Measurements from ENCODE around the gene GALK2. TPM values are rescaled to one million over a fixed set of nuclear protein-coding genes. Genes with fewer than 3 reads are reported as not detected.
"Not testable (repeated sequence)": the region's sequence is repeated elsewhere in the genome, so short reads cannot be mapped to it uniquely, and the experiment has no call there.

GALK2 gene
- total RNA-seq, 2 donors from 2014 or later = 23.3 to 25.2 TPM

DNA sequence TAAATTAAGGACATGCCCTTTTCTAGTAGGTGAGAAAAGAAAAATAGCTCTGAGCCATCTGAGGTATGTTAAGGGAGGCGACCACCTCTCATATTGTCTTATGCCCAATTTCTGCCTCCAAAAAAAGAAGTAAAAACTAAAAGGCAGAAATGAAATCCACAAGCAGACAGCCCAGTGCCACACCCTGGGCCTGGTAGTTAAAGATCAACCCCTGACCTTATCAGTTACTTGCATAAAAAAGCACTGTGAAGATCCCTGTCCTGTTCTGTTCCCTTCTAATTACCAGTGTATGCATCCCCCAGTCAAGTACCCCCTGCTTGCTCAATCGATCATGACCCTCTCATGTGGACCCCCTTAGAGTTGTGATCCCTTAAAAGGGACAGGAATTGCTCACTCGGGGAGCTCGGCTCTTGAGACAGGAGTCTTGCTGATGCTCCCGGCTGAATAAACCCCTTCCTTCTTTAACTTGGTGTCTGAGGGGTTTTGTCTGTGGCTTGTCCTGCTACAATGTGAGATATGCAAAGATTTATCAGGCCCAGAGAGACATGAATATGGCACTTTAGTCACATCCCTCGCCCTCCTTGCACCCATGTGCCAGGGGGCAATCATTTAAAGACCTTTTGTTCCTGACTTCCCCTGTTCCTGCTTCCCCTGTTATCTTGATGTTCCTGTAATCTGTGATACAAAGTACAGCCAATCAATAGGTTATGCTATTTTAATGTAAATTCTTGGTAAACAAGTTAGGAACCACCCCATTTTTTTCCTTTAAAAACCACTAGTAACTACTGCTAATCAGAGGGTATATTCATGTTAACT lies 5.7 kb downstream of the GALK2 start:
- not testable (repeated sequence) for ATAC-seq; H3K27me3 Mint-ChIP-seq; DNase-seq; H3K36me3 Mint-ChIP-seq (ENCODE audit: low read depth); H3K9me3 ChIP-seq (ENCODE audit: control insufficient read depth, low read length, poor library complexity, severe bottlenecking); H3K27ac Mint-ChIP-seq; H3K4me3 Mint-ChIP-seq
- peaks cover 28% of the 10 kb centered on the region for H3K4me1 Mint-ChIP-seq

DNA sequence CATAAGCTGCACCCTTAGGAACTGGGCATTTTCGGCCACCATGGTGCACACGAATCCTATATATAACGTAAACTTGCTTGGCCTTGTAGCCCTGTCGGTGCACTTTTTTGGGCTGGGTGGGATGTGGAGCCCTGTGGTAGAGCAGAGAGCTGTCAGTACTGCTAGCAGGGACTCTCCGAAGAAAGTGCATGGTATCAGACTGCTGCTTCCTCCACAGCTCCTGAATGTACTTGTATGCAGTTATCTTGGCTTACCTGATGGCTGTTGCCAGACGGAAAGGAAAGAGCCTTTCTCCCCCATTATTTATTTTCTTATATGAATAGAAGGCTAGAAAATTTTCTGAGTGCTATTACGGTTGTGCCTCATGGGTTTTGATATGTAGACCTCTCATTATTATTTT lies 8.4 kb downstream of the GALK2 start:
- Mint-ChIP-seq H3K27ac (no peak overlapping the region), H3K4me3 (no peak overlapping the region), H3K36me3 (ENCODE audit: low read depth) (peaks cover 6% of the 10 kb centered on the region), H3K4me1 (peaks cover 21% of the 10 kb centered on the region), H3K27me3 (no peaks in the 10 kb centered on the region)
- DNase-seq (no peak), ATAC-seq (no peak)
- no peaks in the 10 kb centered on the region for H3K9me3 ChIP-seq (ENCODE audit: control insufficient read depth, low read length, poor library complexity, severe bottlenecking)

DNA sequence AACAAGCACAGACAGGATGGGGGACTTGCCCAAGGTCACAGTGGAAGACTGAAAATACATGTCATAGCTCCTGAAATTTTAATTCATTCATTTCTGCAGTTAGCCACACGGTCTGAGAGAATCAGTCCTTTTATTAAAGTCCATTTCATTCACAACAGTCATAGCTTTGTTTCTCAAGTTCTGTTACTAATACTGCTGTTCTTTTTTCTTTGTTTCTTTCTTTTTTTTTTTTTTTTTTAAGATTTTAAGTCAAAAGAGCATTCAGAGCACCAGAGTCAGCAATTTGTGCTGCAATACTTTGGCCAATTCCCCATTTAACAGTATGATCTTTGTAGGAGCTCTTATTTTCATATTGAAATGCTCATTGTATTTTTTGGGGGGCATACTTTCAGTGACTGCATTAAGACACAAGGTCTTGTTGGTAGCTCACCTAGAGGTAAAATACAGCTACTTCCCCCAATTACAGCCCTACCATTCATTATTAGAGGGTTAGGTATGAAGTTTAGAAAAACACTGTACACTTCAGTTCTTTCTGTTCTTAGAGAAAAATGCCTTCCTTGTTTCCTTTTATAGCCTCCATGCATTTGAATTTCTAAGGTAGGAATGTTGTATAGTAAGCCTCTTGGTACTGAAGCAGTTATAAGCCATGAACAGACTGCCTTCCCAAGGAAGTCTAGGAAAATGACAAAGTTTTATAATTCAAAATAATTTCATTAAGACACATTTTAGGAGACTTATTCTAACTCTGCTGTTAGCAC lies 9.6 kb downstream of the GALK2 start:
- no peaks in the 10 kb centered on the region for H3K27me3 Mint-ChIP-seq
- H3K4me3 Mint-ChIP-seq = no peak overlapping the region
- ATAC-seq (no peak), DNase-seq (no peak)
- no peaks in the 10 kb centered on the region for H3K9me3 ChIP-seq (ENCODE audit: control insufficient read depth, low read length, poor library complexity, severe bottlenecking)
- peaks cover 8% of the 10 kb centered on the region for H3K36me3 Mint-ChIP-seq (ENCODE audit: low read depth)
- no peak overlapping the region for H3K27ac Mint-ChIP-seq
- peaks cover 29% of the 10 kb centered on the region for H3K4me1 Mint-ChIP-seq

DNA sequence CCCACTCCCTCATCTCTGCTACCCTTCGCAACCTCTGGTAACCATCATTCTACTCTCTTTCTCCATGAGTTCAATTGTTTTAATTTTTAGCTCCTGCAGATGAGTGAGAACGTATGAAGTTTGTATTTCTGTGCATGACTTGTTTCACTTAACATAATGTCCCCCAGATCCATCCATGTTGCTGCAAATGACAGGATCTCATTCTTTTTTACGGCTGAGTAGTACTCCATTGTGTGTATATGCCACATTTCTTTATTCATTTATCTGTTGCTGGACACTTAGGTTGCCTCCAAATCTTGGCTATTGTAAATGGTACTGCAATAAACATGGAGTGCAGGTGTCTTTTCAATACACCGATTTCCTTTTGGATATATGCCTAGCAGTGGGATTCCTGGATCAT lies 12.1 kb downstream of the GALK2 start:
- peaks cover 8% of the 10 kb centered on the region for H3K36me3 Mint-ChIP-seq (ENCODE audit: low read depth)
- no peaks in the 10 kb centered on the region for H3K9me3 ChIP-seq (ENCODE audit: control insufficient read depth, low read length, poor library complexity, severe bottlenecking)
- no peak for ATAC-seq
- H3K4me3 Mint-ChIP-seq = no peak overlapping the region
- no peaks in the 10 kb centered on the region for H3K27me3 Mint-ChIP-seq
- H3K27ac Mint-ChIP-seq = no peak overlapping the region
- peaks cover 29% of the 10 kb centered on the region for H3K4me1 Mint-ChIP-seq
- DNase-seq = no peak

DNA sequence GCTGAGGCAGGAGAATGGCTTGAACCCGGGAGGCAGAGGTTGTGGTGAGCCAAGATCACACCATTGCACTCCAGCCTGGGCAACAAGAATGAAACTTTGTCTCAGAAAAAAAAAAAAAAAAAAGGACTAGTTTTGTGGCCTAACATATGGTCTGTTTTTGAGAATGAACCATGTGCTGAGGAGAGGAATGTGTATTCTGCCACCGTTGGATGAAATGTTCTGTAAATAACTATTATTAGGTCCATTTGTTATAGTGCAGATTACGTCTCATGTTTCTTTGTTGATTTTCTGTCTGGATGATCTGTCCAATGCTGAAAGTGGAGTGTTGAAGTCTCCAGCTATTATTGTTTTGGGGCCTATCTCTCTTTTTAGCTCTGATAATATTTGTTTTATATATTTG lies 13.7 kb downstream of the GALK2 start:
- not testable (repeated sequence) for H3K4me3 Mint-ChIP-seq; H3K36me3 Mint-ChIP-seq (ENCODE audit: low read depth); H3K27me3 Mint-ChIP-seq; H3K27ac Mint-ChIP-seq; DNase-seq; ATAC-seq; H3K9me3 ChIP-seq (ENCODE audit: control insufficient read depth, low read length, poor library complexity, severe bottlenecking)
- H3K4me1 Mint-ChIP-seq = peaks cover 31% of the 10 kb centered on the region

DNA sequence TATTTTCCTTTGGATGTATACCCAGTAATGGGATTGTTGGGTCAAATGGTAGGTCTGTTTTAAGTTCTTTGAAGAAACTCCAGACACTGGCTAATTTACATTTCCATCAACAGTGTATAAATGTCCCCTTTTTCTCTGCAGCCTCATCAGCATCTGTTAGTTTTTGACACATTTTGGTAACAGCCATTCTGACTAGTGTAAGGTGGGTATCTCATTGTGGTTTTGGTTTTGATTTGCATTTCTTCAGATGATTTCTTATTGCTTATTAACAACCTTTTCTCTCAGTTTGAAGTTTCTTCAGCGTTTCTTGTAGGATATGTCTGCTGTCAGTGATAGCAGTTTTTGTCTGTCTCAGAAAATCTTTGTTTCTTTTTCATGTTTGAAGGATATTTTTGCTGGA lies 15.4 kb downstream of the GALK2 start:
- Mint-ChIP-seq H3K27ac (no peak overlapping the region), H3K36me3 (ENCODE audit: low read depth) (peaks cover 8% of the 10 kb centered on the region), H3K4me3 (no peak overlapping the region), H3K4me1 (peaks cover 28% of the 10 kb centered on the region), H3K27me3 (no peaks in the 10 kb centered on the region)
- no peak for ATAC-seq
- DNase-seq = no peak
- no peaks in the 10 kb centered on the region for H3K9me3 ChIP-seq (ENCODE audit: control insufficient read depth, low read length, poor library complexity, severe bottlenecking)

DNA sequence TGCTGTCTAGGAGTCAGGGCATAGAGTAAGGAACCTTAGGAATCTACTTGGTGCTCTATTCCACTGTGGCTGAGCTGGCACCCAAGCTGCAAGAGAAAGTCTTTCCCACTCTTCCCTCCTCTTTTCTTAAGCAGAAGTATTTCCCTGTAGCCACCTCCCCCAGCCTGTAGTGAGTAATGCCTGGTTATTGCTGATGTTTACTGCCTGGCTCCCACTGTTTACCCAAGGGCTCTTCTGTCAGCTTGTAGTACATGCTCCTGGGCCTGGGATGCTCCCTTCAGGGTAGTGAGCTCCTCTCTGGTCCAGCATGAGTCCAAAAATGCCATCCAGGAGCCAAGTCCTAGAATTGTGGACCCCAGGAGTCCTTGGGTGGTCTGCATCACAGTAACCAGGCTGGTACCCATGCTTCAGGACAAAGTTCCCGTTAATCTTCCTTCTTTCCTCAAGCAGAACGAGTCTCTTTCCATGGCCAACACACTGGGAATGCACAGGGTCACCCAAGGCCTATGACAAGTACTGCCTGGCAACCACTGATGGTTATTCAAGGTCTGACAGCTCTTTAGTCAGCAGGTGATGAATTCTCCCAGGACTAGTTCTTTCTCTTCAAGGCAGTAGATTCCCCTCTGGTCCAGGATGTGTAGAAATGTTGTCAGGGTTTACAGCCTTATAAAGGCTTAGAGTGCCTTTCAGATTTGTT lies 17.6 kb downstream of the GALK2 start:
- Mint-ChIP-seq H3K27ac (no peak overlapping the region), H3K27me3 (no peaks in the 10 kb centered on the region), H3K4me1 (peaks cover 34% of the 10 kb centered on the region)

DNA sequence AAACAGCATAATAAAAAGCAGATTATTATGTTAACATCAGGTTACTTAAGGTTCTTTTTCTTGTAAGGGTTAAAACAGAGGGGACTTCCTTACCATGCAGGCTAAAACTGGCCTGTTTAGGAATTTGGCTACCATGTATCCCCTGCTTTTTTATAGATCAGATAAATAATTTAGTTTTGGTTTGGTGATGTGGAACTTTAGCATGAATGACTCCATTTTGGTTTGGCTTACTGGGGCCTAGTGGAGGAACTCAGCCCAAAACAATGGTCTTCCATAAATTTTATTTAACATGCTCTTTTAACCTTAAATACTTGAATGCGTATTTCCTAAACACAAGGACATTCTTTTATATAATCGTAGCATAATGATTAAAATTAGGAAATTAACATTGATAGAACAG lies 18.9 kb downstream of the GALK2 start:
- Mint-ChIP-seq H3K4me1 (peaks cover 28% of the 10 kb centered on the region), H3K27ac (no peak overlapping the region), H3K27me3 (no peaks in the 10 kb centered on the region), H3K36me3 (ENCODE audit: low read depth) (peaks cover 2% of the 10 kb centered on the region), H3K4me3 (no peak overlapping the region)
- no peaks in the 10 kb centered on the region for H3K9me3 ChIP-seq (ENCODE audit: control insufficient read depth, low read length, poor library complexity, severe bottlenecking)
- no peak for DNase-seq
- ATAC-seq = no peak

More for the DNA sequence above, 17.6 kb downstream of the GALK2 start:
- Mint-ChIP-seq H3K4me3 (no peak overlapping the region), H3K36me3 (ENCODE audit: low read depth) (peaks cover 4% of the 10 kb centered on the region)
- H3K9me3 ChIP-seq (ENCODE audit: control insufficient read depth, low read length, poor library complexity, severe bottlenecking) = no peaks in the 10 kb centered on the region
- ATAC-seq (no peak), DNase-seq (no peak)

DNA sequence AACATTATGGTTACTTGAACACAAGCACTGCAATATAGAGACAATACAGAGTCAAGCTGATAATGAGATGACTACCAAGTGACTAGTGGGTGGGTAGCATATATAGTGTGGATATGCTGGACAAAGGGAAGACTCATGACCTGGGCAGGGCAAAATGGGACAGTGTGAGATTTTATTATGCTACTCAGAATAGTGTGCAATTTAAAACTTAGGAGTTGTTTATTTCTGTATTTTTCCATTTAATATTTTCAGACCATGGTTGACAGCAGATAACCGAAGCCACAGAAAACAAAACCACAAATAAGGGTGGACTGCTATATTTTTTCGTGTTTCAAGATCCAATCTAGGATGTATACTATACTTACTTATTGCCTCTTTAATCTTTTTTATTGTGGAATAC lies 19.6 kb downstream of the GALK2 start:
- no peaks in the 10 kb centered on the region for H3K36me3 Mint-ChIP-seq (ENCODE audit: low read depth)
- H3K4me3 Mint-ChIP-seq = no peak overlapping the region
- no peaks in the 10 kb centered on the region for H3K9me3 ChIP-seq (ENCODE audit: control insufficient read depth, low read length, poor library complexity, severe bottlenecking)
- no peaks in the 10 kb centered on the region for H3K27me3 Mint-ChIP-seq
- H3K4me1 Mint-ChIP-seq = peaks cover 22% of the 10 kb centered on the region
- ATAC-seq (no peak), DNase-seq (no peak)
- no peak overlapping the region for H3K27ac Mint-ChIP-seq

DNA sequence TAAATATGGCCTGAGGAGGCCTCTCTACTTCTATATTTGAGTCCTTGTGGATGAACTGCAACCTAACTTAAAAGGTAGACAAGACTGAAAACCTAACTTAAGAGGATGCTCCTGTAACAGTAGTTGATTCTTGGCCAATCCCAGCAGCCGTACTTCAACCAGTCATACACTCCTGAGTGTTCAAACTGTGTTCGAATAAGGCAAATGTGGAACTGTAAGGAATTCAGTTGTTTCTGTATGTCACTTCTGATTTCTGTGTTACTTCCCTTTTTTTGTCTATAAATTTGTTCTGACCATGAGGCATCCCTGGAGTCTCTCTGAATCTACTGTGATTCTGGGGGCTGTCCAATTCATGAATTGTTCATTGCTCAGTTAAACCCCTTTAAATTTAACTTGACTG lies 20.5 kb downstream of the GALK2 start:
- no peak for ATAC-seq
- no peak for DNase-seq

DNA sequence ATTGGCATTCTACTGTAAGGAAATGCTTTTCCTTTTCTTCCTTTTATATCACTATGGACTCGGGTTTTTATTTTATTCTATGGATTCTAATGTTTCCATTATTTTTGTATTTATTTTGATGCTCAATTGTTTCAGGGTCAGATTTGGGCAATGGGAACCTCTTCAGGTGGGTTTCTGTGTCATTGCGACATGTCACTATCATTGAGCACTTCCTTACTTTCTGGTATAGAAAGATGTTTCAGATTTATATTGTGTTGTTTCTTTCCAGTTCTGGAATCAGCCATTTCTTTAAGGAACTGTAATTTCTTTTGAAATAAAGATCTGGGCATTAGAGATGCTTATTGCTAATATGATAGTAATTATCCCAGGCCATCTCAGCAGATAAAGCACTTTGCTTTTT lies 21.8 kb downstream of the GALK2 start:
- no peak overlapping the region for H3K4me3 Mint-ChIP-seq
- H3K27ac Mint-ChIP-seq = no peak overlapping the region
- DNase-seq (no peak), ATAC-seq (no peak)
- no peaks in the 10 kb centered on the region for H3K27me3 Mint-ChIP-seq
- H3K9me3 ChIP-seq (ENCODE audit: control insufficient read depth, low read length, poor library complexity, severe bottlenecking) = no peaks in the 10 kb centered on the region
- peaks cover 20% of the 10 kb centered on the region for H3K4me1 Mint-ChIP-seq
- H3K36me3 Mint-ChIP-seq (ENCODE audit: low read depth) = no peaks in the 10 kb centered on the region

More for the DNA sequence above, 20.5 kb downstream of the GALK2 start:
- Mint-ChIP-seq H3K4me3 (no peak overlapping the region), H3K36me3 (ENCODE audit: low read depth) (no peaks in the 10 kb centered on the region), H3K27me3 (no peaks in the 10 kb centered on the region), H3K27ac (no peak overlapping the region), H3K4me1 (peaks cover 19% of the 10 kb centered on the region)
- no peaks in the 10 kb centered on the region for H3K9me3 ChIP-seq (ENCODE audit: control insufficient read depth, low read length, poor library complexity, severe bottlenecking)

DNA sequence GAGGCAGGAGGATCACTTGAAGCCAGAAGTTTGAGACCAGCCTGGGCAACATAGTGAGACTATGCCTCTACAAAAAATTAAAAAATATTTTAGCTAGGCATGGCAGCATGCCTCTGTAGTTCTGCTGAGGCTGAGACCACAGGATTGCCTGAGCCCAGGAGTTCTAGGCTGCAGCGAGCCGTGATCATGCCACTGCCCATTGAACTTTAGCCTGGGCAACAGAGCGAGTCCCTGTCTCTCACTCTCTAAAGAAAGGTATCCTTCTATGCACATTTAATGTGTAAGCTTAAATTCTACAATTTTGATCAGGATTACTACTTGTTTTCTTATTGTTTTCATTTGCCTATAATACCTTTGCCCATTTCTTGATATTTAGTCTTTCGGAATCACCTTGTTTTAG lies 26.8 kb downstream of the GALK2 start:
- no peaks in the 10 kb centered on the region for H3K27me3 Mint-ChIP-seq
- ATAC-seq (no peak), DNase-seq (no peak)
- H3K36me3 Mint-ChIP-seq (ENCODE audit: low read depth) = no peaks in the 10 kb centered on the region
- H3K27ac Mint-ChIP-seq = peak overlapping the region; percentile 45
- H3K4me3 Mint-ChIP-seq = no peak overlapping the region
- no peaks in the 10 kb centered on the region for H3K9me3 ChIP-seq (ENCODE audit: control insufficient read depth, low read length, poor library complexity, severe bottlenecking)
- peaks cover 30% of the 10 kb centered on the region for H3K4me1 Mint-ChIP-seq

DNA sequence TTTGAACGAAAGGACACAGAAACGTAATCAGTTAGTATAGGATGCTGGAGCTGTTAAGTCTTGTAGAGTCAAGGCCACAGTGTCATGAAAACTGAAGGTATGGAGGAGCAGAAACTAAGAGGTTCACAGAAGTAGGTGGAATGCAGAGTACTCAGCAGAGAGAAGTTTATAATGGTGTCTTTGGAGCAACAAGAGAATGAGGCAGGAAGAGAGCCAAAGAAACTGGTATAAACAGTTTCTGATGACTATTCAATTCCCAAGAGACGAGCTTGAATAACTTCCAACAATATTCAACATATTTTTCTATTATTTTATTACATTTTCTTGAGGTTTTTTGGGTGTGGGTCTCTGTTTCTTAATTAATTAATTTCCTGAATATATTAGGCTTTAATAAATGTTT lies 29.6 kb downstream of the GALK2 start:
- H3K9me3 ChIP-seq (ENCODE audit: control insufficient read depth, low read length, poor library complexity, severe bottlenecking) = no peaks in the 10 kb centered on the region
- H3K27ac Mint-ChIP-seq = peak overlapping the region; percentile 3
- no peak overlapping the region for H3K4me3 Mint-ChIP-seq
- H3K27me3 Mint-ChIP-seq = no peaks in the 10 kb centered on the region
- H3K4me1 Mint-ChIP-seq = peaks cover 28% of the 10 kb centered on the region
- ATAC-seq = no peak
- no peak for DNase-seq
- H3K36me3 Mint-ChIP-seq (ENCODE audit: low read depth) = peaks cover 3% of the 10 kb centered on the region

Measured in T-helper 17 cell (primary cell).